NCI-H526 (cell line): ENCODE data around the gene MAML3.

Source experiments
- DNase-seq, 2 experiments: peaks; one replicate each; lab custom pipeline; 2025; lab: John Stamatoyannopoulos, UW

Gene MAML3

DNA sequence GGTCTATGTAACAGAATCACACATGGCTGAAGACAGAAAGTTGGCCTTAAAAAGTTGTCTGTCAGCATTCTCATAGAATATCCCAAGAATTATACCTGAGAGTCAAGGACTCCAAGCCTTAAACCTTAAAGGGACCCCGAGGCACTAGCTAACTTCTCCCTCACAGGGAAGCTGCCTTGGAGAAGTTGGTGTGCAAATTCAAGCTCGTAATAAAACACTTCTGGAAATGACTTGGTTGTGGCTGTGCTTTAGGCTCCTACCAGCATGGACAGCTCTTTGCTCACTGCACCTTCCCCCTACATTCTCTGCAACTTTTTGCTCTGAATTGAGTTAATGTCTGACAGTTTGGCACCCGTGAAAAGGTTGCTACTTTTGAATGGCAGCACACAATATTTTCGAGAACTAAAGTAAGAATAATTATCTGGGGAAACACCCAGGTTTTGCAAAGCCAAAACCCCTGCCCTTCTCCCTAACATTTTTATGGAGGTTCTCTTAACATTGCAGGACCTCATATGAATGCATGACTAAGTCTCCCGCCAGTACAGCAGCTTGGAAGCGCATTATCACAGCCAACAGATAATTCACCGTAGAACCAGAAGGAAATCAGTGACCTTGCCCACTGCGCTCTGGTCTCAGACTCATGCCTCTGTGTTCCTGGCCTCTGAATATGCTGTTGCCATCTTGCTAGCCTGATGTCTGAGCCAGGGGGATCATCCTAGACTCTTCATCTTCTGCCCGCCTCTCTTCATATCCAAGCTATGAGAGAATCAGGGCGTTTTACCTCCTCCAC, 397.4 kb downstream of the MAML3 start:
- DNase-seq, result no peak

DNA sequence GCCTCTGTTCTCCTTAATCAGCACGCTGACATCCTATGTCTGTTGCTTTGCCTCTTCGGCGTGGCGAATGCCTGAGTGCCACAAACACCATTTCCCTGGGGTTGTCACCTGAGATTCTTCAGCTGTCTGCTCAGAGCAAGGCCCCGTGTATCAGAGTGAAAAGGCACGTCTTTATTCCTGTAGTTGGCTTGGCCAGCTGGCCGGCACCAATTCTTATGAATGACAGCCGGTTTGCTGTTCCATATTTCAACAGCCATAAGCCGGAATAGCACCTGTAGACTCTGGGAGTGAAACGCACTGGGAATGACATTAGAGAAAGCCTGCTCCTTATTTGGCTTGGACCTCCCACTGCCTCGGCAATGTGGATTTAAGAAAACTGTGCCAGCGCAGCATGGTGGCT, 399.0 kb downstream of the MAML3 start:
- no peak for DNase-seq

DNA sequence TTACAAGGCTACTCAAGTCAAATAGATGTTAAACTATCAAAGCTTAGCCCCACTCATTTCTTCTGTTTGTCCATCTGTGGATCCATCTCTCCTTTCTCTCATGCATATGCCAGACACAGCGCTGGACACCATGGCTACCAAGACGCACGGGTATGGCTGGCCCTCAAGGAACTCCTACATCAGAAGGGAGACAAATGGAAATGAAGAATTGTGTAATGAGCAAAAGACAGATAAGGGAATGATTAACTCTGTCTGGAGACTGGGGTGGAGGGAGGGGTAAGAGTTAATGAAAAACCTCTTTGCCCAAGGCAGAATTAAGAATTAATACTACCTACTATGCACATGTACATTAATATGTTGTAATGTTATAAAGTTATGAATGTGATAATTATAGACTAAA, 400.3 kb downstream of the MAML3 start:
- DNase-seq, result no peak

DNA sequence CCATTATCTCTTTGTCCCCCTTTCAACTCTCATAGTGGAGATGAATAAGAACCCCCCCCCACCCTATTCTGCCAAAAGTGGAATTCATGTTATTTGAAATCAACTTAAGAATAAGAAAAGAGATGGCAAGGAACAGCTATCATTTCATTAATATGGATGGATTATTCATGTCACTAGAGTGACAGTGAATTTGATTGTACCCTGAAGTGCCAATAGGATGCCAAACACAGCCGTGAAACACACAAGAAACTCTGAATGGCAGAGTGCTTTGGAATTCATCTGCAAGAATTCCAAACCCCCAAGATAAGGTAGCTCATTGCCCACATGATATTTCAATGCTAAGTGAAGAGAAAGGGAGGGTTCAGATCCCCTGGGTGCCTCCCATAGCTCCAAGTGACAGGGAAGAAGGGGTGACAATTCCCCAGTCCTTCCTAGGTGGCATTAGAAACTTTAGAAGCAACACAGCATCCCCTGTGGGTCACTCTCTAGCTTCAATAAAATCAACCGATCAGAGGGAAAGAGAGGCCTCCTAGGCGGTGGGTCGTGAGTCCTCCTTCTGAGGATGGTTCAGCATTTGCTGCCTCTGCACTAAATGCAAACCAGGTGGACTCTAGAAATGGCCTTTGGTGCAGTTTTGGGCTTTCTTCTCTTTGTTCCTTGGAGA, 404.0 kb downstream of the MAML3 start:
- DNase-seq, result no peak

DNA sequence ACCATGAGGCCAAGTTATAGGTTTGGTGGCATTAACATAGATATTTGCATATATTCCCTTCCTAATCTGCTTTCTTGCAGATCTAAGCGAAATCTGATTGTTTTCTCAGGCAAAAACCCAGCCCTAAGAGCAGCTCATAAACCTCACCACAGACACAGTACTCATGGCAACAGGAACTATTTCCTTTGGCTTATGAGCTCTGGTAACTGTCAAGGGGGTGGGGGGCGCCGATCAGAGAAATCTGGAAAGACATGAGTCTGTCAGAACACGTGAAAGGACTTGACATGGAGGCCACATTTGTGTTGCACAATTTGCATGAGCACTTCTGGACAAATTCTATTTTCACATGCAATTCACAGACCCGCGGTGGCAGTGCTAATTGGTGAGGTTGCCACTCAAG, 404.6 kb downstream of the MAML3 start:
- peak; percentile 42 to 62 for DNase-seq

DNA sequence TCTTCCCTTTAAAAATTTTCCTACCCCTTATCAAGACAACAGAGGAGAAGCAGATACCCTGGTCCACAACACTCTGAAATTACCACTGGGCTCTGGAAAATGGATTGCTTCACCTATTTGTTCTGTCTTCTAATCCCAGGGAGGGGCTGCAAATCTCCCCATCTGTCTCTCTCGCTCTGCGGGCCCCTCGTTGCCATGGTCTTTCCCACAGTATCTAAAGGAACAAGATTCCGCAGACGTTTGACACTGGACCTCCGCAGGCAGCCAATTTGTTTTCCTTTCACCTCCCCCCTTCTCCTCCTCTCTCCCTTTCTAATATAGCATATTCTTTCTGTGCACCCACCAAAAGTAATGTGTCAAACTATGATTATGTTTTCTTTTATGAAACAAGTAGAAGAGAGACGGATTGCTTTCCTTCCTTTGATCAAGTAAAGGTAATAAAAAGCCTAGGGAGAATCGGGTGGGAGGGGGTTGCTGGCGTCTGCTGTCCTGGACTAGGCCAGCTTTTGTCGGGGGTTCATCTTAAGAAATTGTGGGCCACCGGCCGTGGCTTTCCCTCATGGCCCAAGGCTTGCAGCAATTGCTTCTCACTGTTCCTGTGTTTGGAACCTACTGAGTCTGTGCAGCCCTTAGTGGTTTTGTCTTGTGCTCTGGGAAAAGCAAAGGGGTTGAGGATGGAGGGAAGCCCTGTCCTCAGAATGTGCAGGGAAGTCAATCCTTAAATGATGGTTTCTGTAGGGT, 407.4 kb downstream of the MAML3 start:
- DNase-seq, result no peak

DNA sequence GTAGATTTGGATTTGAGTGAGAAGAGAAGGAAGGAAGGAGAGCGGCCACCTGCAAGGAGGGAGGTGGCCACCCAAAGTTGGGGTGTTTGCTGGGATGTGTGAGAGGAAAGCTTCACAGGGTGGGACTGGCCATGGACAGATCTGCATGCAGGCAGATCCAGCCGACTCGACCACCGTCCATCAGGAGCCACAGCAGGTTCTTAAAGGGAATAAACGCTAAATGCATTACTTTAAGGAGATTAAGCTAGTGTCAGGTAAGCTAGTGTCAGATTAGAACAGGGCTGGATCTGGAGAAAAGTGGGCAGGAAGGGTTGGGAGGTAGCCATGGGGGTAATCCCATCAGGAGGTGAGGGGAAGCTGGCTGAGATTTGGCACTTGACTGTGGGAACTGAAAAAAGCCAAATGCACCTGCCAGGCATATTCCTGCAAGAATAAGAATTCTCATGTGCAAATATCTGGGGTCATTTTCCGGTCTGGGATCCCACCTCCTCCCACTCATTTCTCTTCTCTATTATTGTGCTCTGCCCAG, 408.8 kb downstream of the MAML3 start:
- no peak for DNase-seq

DNA sequence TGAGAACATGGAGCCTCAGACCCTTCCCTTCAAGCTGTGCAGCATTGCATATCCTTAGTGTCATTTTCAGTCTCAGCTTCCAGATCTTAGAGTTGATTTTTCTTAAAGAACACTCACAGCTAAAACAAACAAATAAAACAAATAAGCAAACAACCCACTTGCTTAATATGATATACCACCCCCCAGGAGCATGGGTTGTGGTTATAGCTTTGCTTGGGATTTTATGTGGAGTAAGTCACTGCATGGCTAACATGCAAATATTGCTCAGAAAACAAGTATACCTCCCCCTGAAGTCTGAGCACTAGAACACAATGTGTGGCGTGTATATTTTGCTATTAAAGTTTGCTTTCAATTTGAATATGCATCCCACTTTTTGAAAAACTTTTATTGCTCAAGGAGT, 409.8 kb downstream of the MAML3 start:
- DNase-seq, result peak; percentile 24 to 54

DNA sequence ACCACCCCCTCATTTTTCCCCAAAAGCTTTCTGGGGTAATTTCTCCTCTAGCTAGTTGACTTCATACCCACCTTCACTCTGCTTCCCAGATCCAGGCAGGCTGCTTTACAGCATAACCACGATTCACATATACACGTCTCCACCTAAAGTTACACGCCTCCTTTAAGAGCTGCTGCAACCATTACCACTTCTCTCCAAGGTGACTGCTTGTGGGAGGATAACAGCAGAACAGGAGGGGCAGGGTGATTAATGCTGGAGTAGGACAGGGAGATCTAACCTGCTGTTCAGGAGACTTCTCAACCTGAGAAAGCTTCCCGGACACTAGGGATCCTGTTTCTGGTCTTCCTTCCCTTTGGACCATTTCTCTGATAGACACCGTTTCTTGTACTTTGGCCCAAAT, 411.0 kb downstream of the MAML3 start:
- no peak for DNase-seq

DNA sequence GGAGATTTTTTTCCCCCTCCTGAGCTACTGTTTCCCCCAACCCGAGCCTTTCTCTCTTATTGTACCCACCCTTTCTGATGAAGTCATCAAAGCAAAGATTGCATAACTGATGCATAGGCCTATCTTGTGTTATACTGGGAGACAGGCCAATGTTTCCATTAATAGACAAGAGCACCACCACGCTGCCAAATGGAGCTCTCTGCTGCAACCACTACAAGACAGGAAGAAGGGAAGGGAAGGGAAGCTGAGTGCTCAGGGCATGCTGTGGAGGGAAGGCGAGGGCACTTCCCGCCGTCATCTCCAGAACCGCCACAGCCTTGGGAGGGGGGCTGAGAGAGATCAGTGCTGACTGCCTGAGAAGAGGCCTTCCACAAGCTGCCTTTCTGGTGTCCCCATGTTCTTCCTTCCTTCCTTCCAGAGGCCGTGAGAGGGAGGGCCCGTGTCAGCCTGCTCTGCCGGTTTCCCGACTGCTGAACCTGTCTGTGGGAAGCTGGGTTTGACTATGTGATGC, 413.4 kb downstream of the MAML3 start:
- DNase-seq, result no peak

DNA sequence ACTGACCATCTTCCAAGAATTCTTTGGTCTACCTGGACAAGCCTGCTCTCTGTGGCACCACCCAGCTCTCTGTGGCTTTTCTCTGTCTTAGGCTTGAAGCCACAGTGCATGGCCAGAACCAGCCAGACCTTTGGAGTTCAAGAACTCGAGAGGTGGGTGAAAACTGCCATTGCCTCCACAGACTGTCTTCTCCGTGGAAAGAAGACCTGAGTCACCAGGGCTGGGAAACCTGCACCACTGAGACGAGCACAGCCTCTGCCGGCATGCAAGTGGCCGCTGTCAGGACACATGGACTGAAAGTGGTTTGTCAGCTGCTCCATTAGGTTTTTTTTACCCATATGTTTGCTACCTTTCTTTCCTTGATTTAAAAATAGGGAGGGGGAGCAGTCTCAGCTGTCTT, 413.9 kb downstream of the MAML3 start:
- DNase-seq, result no peak

DNA sequence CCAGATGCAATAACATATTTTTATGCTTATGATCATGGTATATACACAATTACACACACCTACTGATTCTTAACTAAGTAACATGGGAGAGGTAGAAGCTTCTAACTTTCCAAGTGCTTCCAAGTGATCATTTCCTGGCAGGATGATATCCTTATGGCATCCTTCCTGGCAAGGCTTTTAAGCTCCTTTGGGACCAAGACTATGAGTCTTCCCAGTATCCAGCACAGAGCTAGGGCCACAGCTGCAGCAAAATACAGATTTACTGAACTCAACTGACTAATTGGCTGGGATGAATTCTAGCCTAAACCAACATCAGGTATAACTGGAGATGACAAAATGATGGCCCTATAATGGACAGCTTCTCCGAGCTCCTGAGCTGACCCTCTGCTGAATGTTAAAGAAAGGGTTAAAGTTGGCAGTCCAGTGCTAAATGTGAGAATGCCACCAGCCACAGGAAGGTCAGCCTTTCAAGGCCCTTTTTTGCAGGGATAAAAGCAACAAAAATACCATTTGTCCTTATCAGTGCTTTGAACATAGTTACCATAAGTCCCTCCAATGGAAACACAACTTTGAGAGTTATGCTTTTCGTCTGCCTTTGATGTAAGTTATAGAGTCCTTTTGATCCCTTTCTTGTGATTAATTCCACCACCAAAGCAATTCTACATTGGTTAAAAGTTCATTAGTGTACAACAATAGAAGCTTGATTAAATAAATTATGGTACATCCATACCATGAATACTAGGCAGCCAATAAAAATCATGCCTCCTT, 415.0 kb downstream of the MAML3 start:
- DNase-seq, result no peak

DNA sequence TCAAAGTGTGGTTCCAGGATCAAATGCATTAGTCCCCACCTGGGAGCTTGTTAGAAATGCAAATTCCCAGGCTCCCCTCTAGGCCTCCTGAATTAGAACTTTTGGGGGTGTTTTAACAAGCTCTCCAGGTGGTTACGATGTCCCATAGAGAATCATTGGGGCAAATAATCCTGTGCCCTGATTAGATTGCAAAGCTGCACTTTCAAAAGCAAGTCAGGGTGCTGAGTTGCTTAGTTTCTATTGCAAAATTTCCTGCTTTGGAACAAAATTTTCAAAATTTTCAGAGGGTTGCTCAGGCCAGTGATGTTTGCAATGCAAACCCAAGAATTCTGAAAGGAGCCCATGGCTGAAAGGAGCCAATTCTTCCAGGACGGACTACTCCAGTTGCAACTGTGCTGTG, 417.3 kb downstream of the MAML3 start:
- DNase-seq, result no peak

DNA sequence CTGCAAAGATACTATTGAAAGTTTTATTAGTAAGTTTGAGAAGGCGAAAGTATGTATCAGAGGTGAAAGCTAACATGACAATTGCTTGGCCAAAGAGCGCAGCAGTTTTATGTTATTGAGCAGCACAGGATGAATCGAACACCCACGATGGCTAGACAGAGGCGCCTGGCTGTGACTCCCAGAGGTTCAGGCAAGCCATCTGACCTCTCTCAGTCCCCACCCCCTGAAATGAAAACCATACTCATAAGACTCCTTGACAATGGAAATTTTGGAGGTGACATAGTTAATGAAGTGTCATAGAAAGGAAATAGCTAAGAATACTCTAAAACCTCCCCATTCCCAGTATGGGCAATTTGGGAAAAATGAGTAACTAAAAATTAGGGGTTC, 417.7 kb downstream of the MAML3 start:
- DNase-seq, result no peak

DNA sequence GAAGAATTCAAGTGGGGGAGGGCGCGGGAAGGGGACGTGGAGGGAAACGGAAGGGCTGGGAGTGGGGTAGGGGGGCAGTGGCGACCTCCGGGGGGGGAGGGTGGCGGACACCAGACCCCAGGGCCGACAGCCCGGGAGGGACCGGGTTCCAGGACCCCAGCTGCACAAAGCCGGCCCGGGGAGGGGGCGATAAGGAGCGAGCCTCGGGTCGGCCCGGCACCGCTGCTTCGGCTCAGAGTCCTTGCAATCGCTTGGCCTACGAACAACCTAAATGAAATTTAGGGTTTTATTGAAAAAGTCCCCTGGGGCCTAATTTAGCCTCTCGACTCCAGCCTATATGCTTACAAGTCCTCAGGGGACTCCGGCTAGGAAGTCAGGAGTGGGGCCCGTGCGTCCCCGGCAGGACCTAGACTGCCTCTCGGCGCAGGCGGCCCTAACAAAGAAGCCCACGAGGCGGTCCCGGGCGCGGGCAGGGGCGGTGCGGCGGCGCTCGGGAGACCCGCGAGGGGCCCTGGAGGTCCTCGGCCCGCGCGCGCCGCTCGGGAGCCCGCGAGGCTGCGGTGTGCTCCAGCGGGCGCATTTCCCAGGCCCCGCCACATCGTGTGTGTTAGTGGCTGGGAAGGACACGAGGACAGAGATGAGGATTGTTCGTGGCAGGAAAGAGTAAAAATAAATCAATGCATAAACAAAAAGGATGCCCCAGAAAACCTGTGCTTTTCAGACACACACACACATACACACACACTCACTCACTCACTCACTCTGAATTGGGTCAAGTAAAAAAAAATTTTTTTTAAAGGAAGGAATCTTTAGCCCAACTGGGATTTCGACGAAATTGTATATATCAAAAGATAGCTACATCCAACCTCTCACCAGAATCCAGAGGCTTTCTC, 418.4 kb downstream of the MAML3 start:
- no peak for DNase-seq

DNA sequence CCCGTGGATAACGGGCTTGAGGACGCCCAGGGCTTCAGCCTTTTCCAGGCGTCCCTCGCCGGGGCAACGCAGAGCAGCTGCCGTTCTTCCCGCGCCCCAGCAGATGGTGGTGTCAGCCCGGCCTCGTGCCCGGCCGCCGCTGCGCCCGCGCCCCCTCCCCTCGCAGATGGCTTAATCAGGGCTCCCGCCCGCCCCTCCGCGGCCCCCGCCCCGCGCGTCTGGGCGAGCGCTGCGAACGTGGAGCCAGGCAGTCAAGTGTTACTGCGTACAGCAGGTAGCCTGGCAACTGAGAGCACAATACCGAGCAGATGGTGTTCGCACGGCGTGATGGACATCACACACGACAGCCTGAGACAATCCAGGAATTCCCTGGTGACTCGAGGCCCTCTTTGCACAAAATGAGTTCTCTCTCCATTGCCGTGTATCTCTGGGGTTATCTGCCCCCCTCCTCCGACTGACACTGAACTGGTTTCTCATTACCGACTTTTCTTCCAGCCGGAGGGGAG, 419.1 kb downstream of the MAML3 start:
- DNase-seq, result peak; percentile 87 to 94

DNA sequence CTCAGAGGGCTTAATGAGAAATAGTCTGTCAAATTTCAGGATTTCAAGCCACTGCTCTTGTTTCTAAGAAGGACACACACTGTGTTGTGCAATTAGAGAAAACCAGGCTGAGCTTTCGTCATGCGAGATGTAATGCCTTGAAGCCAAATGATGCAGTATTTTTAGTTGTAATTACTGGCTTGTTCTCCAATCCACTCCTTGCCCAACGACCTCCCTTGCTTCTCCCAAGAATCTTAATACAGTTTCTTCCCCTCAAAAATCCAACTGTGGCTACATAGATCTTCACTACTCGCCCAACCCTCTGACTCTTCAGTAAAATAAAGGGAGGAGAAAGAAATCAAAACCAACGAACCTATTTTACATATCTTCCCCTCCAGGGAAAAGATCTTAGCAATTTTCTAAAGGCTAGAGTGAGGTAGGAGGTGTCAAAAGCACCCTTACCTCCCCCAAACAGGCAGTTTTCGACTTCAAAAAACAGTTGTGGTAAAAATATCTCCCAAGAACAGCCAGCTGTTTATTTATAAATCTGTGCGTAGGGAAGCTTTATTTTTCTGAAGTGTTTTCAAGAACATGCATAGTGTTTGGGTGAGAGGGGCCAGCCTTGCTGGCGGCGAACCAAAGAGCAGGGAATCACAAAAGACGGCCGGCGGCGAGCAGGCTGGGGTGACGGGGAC, 419.6 kb downstream of the MAML3 start:
- DNase-seq, result no peak

DNA sequence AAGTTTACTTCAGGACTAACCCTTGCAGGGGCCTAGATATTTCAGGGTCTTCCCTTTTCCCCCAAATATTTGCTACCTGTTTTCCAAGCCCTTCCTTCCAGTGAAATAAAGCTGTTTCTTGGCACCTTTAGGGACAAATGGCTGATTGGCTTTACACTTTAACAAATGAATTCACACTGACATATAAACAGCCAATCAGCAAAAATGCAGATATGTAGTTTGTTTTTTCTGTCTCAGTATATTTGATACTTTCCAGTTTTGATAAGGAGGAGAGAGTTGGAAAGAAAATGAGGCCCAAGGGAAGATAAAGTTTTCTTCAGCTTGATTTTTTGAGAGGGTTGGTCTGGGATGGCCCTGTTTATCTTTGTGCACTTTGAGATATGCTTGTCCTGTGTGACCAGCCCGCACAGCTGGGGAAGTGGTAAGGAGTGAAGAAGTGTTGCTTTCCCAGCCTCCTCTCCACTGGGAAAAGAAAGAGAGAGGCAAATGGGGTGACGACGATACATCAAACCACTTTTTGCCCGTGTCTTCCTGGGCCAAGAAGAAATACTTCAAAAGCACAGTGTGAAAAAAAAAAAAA, 420.9 kb downstream of the MAML3 start:
- no peak for DNase-seq

DNA sequence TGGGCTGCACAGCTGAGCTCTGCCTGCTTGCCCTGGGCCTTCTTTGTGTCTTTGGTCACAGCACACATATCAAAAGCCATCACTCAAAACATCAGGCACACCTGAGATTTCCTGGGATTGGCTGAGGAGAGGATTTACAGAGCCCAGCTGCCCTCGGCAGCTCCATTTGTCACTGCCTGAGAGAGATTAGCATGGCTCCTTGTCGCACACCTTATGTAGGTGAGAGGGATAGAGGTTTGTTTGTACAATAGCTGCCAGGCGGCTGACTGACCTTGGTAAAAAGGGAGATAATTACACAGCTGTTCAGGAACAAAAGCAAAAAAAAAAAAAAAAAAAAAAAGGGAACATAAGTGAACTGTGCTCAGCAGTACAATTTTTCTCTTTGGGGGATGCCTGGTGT, 425.1 kb downstream of the MAML3 start:
- DNase-seq, result no peak

DNA sequence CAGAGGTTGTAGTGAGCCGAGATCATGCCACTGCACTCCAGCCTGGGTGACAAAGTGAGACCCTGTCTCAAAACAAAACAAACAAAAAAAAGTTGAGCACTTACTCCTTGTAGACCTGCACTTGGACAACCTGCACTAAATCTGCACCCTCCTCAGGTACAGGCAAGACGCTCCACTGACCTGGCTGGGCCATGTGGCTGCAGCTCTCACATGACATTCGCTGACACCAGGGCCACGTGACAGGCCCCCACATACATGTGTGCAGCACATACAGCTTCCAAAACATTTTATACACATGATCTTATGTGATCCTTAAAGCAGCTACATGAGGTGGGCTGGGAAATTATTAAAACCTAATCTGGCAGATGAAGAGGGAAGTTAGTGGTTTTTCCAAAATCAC, 425.8 kb downstream of the MAML3 start:
- no peak for DNase-seq
